Activated naive CD8-positive, alpha-beta T cell treated with anti-CD3 and anti-CD28 coated beads, Interleukin-2, amount 50 U/mL, for 24 hours (primary cell): ENCODE measurements around the gene LIMS2.

ENCODE experiments used
- ATAC-seq: fragments of 150-1000 bp; cut with Tn5 transposase; one replicate; pipeline ENCODE4 v1.10.0; 2021
- DNase-seq: peaks from one replicate; pipeline ENCODE4 v3.0.0; 2021
- H3K27ac Mint-ChIP-seq: one replicate; pipeline ENCODE4 v1.8.0; 2021; ENCODE audit warnings: mild to moderate bottlenecking, mixed read lengths
- H3K27me3 Mint-ChIP-seq: one replicate; pipeline ENCODE4 v1.8.0; 2021; ENCODE audit warnings: mixed read lengths
- H3K36me3 Mint-ChIP-seq: one replicate; pipeline ENCODE4 v1.8.0; 2021; ENCODE audit warnings: low read depth, mixed read lengths
- H3K4me1 Mint-ChIP-seq: one replicate; pipeline ENCODE4 v1.8.0; 2021; ENCODE audit warnings: mixed read lengths
- H3K4me3 Mint-ChIP-seq: one replicate; pipeline ENCODE4 v1.8.0; 2021; ENCODE audit warnings: mild to moderate bottlenecking, moderate library complexity, mixed read lengths
- H3K9me3 Mint-ChIP-seq: one replicate; pipeline ENCODE4 v1.8.0; 2021; ENCODE audit warnings: mixed read lengths

The LIMS2 gene

DNA sequence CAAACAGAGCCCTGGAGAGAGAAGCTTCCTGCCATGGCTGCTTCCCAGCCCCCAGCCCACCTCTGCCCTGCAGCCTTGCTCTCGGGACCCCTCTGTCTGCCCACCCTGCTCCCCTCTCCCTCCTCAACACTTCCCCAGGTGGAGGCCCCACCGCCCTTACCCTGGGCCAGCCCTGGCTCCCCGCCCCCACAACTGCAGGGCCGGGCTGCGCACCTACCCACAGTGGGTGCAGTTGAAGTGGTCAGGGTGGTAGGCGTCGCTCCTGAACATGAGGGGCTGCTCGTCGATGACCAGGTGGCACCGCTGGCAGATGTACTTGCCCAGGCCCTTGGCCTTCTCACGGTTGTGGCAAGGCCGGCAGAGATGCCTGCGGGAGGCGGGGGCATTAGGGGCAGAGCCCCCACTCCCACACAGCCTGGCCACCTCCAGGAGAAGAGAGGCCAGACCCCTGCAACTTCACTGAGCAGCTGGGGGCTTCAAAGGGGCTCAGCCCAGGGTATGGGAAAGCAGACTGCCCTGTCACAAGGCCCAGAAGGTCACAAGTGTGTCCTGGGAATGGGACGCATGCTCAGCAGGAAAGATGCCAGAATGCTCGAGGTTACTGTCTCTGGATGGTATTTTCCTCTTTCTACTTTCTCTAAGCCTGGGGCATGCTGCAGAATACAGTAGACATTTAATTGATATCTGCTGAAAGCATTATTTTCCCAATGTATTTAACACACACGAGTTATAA is 32.5 kb downstream of the LIMS2 start:
- Mint-ChIP-seq H3K4me1 (peaks cover 24% of the 10 kb centered on the region), H3K9me3 (no peaks in the 10 kb centered on the region), H3K36me3 (no peaks in the 10 kb centered on the region), H3K27me3 (no peaks in the 10 kb centered on the region), H3K27ac (no peak overlapping the region), H3K4me3 (no peak overlapping the region)
- DNase-seq = no peak
- ATAC-seq = no peak

DNA sequence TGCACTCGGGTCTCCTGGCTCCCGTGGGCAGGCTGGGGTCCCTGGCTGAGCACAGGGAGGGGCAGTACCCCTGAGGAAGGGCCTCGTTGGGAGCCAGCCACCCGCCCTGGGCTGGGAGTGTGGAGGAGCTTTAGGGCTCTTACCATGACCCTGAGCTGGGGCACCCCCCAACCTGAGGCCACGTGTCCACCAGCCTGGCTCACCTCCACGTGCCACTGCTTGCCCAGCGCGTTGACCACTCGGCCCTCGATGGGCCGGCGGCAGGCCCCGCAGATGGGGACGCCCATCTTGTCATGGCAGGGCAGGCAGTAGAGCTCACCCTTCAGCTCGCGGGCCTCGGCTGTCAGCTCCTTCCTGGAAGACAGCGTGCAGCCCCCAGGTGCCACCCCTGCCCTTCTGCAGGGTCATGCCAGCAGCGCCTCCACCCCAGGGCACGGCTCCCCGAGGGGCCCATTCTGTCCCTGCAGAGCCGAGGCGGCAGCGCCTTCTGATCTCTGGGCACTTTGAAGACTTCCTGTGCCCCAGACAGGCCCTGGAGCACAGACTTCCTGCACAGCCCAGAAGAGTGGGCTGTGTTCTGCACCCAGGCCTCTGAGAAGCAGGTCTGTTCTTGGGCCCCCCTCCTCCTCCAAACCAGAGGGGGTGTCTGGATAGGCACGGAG is 33.4 kb downstream of the LIMS2 start:
- peak; percentile 46 for ATAC-seq
- Mint-ChIP-seq H3K4me3 (peak overlapping the region; percentile 50), H3K4me1 (peaks cover 27% of the 10 kb centered on the region)

DNA sequence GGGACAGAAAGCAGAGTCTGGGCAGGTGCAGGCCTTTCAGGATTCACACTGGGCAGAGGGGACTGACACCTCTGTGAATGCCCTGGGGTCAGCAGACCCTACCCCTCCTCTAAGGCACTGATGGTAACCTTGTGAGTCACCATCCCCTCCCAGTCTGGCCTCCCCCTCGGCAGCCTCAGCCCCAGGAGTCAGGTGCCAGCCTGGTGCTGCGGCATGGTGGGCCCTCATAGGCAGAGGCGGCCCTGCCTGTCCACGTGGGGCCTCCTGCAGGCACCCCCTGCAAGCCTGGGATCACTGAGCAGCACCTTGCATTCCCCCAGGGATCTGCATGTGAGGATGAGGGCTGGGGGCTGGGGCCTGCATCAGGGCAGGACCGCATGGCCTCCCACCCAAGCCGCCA is 34.2 kb downstream of the LIMS2 start:
- Mint-ChIP-seq H3K27me3 (no peaks in the 10 kb centered on the region), H3K4me3 (peak overlapping the region; percentile 50), H3K4me1 (peaks cover 32% of the 10 kb centered on the region), H3K9me3 (no peaks in the 10 kb centered on the region), H3K36me3 (no peaks in the 10 kb centered on the region), H3K27ac (peak overlapping the region; percentile 52)
- ATAC-seq (no peak), DNase-seq (peak; percentile 22)

More for the DNA sequence above, 33.4 kb downstream of the LIMS2 start:
- Mint-ChIP-seq H3K27me3 (no peaks in the 10 kb centered on the region), H3K36me3 (no peaks in the 10 kb centered on the region), H3K9me3 (no peaks in the 10 kb centered on the region), H3K27ac (peak overlapping the region; percentile 59)
- peak; percentile 38 for DNase-seq

DNA sequence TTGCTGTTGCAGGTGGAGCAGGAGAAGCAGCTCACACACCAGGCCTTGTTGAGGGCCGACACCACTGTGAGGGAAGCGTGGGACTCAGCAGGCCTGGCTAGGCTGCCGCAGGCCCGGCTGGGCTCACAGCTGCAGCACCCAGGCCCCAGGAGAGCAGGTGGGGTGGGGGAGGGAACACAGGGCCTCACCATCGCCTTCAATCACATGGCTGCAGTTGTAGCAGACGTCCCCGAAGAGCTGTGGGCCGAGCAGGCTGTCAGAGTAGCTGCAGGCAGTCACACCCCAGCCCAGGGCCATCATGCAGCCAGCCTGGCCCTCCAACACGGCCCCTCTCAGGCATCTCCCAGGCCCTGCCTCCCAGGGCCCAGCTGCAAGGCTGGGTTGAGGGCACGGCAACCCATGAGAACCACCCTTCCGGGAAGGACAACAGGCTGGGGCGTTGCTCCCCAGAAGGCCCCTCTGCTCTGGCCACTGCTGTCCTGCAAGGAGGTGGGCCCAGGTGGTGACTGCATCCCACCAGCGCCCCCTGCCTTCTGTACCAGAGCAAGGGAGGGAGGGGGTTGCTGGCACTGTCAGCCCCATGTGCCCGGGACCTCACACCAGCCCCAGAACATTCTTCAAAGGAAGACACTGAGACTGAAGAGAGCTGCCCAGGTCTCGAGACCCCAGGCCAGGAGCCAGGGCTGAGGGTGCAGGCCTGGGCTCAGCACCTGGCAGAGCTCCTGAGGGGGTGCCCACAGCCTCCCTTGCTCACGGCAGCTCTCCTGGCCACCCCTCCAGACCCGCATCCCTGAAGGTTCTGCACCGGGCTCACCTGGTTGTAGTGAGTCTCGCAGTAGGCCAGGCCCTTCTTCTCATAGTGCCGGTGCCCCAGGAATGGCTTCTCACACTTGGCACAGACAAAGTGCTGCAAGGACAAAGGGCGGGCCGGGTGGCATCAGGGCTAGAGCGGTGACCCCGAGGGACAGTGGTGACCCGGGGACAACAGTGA is 35.0 kb downstream of the LIMS2 start:
- ATAC-seq (peak; percentile 12), DNase-seq (peak; percentile 48)
- Mint-ChIP-seq H3K36me3 (no peaks in the 10 kb centered on the region), H3K4me3 (peak overlapping the region; percentile 56), H3K27ac (peak overlapping the region; percentile 52), H3K9me3 (no peaks in the 10 kb centered on the region), H3K27me3 (no peaks in the 10 kb centered on the region), H3K4me1 (peaks cover 32% of the 10 kb centered on the region)

DNA sequence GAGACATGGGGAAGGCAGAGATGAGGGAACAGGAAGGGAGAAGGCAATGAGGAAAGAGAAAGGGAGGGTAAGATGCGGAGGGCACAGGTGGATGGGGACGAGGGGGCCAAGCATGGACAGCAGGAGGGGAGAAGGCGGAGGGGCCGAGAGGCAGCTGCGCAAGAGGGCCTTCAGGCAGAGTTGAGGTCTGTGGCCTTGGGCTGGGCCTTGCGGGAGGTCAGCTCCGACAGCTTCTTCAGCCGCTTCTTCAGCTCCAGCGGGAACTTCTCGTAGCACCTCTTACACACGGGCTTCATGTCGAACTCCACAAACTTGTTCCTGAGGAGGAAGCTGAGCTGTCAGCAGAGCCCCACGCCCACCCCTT is 36.2 kb downstream of the LIMS2 start:
- no peak for ATAC-seq
- no peaks in the 10 kb centered on the region for H3K27me3 Mint-ChIP-seq
- no peaks in the 10 kb centered on the region for H3K9me3 Mint-ChIP-seq
- no peak for DNase-seq
- H3K36me3 Mint-ChIP-seq = no peaks in the 10 kb centered on the region
- H3K4me3 Mint-ChIP-seq = no peak overlapping the region
- H3K4me1 Mint-ChIP-seq = peaks cover 34% of the 10 kb centered on the region
- no peak overlapping the region for H3K27ac Mint-ChIP-seq

DNA sequence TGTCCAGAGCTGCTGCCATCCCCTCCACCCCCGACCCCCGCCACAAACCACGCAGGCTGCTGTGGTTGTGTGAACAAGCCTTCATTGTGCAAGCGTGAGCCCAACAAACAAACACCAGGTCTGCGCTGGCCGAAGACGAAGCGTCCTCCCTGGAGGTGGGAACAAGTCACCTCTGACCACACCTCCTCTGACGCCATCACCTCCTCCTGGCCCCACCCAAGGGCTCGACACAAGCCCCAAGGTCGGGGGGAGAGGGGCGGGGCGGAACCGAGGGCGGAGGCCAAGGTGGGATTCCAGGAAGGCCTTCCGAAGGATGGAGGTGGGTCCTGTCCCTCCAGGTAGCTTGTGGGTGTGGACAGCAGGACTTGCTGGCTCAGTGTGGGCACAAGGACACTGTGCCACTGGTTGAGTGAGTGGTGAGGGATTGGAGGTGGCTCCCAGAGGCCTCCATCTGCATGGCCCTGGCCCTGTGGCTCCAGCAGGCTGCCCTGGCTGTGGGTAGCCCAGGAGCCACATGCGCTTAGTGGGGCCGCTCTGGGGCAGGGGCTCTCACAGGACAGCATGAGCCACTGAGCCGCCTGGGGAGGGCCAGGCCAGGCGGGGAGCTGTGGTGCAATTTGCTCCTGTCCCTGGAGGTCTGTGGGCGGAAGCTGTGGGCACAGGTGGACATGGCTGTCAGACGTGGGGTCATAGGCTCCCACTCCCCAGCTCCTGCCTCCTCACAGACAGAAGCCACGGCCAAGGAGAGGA is 36.8 kb downstream of the LIMS2 start:
- no peak for ATAC-seq
- Mint-ChIP-seq H3K36me3 (no peaks in the 10 kb centered on the region), H3K4me3 (no peak overlapping the region), H3K27me3 (no peaks in the 10 kb centered on the region), H3K9me3 (no peaks in the 10 kb centered on the region), H3K27ac (no peak overlapping the region), H3K4me1 (peaks cover 34% of the 10 kb centered on the region)
- no peak for DNase-seq

DNA sequence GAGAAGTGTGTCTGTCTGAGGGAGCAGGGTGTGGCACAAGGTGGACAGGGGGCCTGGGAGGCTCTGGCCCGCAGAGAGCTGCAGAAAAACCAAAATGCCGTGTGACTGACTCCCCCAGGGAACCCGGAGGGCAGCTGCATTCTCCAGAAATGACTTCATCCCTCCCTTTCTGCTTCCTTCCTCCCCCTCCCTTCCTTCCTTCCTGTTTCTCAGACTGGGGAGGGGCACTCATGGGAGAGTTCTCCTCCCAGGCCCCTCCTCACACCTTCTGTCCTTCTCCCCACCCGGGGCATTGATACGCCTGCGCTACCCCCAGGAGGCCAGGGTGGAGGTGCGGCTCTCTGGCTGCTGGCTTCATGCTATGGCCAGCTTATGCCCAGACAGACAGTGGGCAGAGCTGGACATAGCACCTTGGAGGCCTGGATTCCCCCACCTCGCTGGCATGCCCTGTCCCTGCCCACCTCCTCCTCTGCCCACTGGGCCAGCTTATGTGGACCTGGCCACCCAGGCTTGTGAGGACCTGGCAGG is 37.5 kb downstream of the LIMS2 start:
- H3K4me3 Mint-ChIP-seq = no peak overlapping the region
- DNase-seq (no peak), ATAC-seq (no peak)
- H3K4me1 Mint-ChIP-seq = peaks cover 40% of the 10 kb centered on the region
- H3K36me3 Mint-ChIP-seq = no peaks in the 10 kb centered on the region
- no peak overlapping the region for H3K27ac Mint-ChIP-seq
- H3K9me3 Mint-ChIP-seq = no peaks in the 10 kb centered on the region
- no peaks in the 10 kb centered on the region for H3K27me3 Mint-ChIP-seq

DNA sequence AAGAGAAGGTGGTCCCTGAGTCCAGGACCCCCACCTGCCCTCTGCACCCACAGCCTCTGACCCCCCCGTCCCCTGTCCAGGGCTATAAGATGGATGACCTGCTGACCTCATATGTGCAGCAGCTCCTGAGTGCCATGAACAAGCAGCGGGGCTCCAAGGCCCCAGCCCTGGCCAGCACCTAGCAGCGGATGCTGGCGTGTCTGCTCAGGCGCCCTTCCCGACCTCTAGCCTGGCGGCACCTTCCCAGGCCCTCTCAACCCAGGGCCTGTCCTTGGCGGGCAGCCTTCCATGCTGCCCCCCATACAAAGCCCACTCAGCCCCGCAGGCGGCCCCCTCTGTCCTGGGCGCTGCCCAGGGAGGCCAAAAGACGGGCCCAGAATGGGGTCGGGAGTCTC is 38.1 kb downstream of the LIMS2 start:
- ATAC-seq (no peak), DNase-seq (no peak)

DNA sequence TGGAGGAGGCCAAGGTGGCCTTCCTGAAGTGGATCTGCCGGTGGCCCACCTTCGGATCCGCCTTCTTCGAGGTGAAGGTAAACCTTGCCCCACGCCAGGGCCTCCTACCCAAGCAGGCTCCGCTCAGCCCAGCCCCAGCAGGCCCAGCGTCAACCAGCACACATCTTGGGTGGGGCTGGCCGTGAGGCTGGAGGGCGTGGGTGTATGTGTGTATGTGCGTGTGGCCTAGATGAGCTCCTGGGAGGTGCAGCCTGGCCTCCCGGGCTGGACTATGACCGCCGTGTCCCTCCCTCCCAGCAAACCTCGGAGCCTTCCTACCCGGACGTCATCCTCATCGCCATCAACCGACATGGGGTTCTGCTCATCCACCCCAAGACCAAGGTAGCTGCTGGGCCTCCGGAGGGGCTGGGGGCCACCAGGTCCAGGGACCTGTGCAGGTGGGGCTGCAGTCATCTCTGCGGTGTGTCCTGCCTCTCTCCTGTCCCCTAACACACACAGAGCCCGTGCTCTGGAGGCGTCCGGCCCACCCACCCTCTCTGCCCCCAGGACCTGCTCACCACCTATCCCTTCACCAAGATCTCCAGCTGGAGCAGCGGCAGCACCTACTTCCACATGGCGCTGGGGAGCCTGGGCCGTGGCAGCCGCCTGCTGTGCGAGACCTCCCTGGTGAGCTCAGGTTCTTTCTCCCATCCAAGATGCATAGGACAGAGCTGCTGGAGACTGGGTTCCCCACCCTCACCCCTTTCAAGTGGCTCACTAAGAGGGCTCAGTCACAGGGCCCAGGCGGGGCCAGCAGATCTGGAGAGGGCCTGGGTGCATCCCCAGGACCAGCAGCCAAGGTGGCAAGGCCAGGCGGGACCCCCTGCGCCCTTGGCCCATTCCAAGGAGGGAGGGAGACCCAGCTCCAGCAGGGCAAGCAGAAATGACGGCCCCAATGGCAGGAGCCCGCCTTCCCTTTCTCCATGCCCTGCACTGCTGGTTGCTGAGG is 38.8 kb downstream of the LIMS2 start:
- Mint-ChIP-seq H3K27me3 (no peaks in the 10 kb centered on the region), H3K4me1 (peaks cover 42% of the 10 kb centered on the region), H3K27ac (no peak overlapping the region), H3K4me3 (no peak overlapping the region), H3K9me3 (no peaks in the 10 kb centered on the region), H3K36me3 (no peaks in the 10 kb centered on the region)
- ATAC-seq (no peak), DNase-seq (no peak)

More for the DNA sequence above, 38.1 kb downstream of the LIMS2 start:
- Mint-ChIP-seq H3K4me1 (peaks cover 42% of the 10 kb centered on the region), H3K9me3 (no peaks in the 10 kb centered on the region), H3K27ac (no peak overlapping the region), H3K36me3 (no peaks in the 10 kb centered on the region), H3K27me3 (no peaks in the 10 kb centered on the region), H3K4me3 (no peak overlapping the region)

DNA sequence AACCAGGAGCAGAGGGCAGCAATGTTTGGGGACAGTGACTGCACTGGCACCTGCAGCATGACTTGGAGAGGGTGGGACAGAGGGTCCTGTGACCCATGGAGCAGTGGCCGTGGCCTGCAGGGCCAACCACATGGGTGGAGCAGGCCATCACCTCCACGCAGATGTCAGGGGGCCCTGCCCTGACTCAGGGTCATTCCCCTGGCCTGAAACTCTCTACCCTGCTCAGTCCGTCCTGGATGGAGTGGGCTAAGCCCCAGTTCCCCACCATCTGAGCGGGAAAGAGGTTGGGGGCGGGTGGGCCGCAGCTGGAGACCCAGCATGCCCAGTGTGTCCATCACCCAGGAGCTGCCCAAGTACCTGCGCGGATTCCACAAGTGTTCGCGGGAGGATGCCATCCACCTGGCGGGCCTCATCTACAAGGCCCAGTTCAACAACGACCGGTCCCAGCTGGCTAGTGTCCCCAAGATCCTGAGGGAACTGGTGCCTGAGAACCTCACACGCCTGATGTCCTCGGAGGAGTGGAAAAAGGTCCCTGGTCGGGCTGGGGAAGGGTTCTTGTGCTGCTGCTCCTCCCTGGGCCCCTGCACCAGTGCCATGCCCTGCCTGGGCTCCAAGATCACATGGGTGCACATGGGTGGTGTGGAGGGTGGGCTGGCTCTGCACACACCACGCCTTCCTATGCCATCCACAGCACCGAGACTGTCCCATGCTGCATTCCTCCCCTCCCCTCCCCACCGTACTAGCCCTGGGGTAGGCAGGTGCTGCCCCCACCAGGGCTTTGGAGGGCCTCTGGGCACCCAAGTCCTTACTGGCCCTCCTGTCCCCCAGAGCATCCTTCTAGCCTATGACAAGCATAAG is 39.7 kb downstream of the LIMS2 start:
- DNase-seq = no peak
- Mint-ChIP-seq H3K27me3 (no peaks in the 10 kb centered on the region), H3K9me3 (no peaks in the 10 kb centered on the region), H3K36me3 (no peaks in the 10 kb centered on the region), H3K4me1 (peaks cover 39% of the 10 kb centered on the region), H3K27ac (no peak overlapping the region), H3K4me3 (no peak overlapping the region)
- no peak for ATAC-seq

DNA sequence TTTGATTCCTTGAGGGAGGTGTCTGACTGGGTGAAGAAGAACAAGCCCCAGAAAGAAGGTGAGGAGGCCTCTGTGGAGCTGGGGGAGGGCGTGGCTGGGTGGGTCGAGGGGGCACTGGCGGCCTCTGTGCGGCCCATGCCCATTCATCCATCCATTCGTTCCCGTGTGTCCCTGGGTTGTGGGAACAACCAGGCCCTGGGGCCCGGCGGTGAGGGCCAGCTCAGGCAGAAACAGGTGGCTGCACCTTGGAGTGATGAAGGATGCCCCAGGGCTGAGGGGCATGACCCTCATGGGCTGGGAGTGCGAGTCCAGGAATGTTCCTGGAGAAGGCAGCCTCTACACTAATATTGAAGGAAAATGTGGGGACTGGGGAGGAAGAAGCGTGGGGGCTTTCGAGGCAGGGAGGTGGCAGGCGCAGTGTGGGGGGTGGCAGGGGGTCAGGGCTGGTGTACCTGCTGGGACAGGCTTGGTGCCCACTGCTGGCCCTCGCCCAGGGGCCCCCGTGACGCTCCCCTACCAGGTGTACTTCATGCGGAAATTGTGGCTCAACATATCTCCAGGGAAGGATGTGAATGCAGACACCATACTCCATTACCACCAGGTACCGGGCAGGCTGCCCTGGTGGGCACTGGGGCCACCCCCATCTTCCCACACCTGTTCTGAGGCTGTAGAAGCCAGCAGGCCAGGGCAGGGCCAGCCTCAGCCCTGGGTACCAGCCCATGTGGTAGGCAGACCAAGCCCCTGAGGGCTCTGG is 40.5 kb downstream of the LIMS2 start:
- no peak overlapping the region for H3K27ac Mint-ChIP-seq
- peaks cover 39% of the 10 kb centered on the region for H3K4me1 Mint-ChIP-seq
- no peaks in the 10 kb centered on the region for H3K36me3 Mint-ChIP-seq
- H3K4me3 Mint-ChIP-seq = no peak overlapping the region
- ATAC-seq (no peak), DNase-seq (no peak)
- no peaks in the 10 kb centered on the region for H3K9me3 Mint-ChIP-seq
- no peaks in the 10 kb centered on the region for H3K27me3 Mint-ChIP-seq

DNA sequence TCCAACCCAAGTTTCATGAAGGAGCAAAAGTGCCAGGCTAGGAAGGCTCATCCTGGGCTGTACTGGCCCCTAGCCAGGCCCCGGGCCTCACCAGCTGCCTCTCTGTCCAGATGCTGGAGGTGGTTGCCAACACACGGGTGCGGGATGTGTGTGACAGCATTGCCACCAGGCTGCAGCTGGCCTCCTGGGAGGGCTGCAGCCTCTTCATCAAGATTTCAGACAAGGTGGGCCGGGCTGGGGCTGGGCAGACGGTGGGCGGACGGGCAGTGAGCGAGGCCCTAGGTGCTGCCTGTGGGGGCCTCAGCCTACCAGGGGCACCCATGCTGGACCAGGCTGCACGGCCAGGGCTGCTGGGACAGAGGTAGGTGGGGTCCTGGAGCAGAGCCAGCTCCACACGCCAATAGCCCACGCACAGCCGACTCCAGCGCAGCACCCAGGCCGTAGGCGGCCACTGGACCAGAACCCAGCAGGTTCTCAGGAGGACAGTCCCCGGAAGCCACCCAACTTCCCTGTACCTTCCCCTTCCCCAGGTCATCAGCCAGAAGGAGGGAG is 41.2 kb downstream of the LIMS2 start:
- DNase-seq = no peak
- Mint-ChIP-seq H3K9me3 (no peaks in the 10 kb centered on the region), H3K4me1 (peaks cover 34% of the 10 kb centered on the region), H3K27me3 (no peaks in the 10 kb centered on the region), H3K27ac (no peak overlapping the region), H3K36me3 (no peaks in the 10 kb centered on the region), H3K4me3 (no peak overlapping the region)
- ATAC-seq = no peak
